GM18520 (cell line): Measurements from ENCODE around the gene MRM3.
"Not testable (repeated sequence)": the region's sequence is repeated elsewhere in the genome, so short reads cannot be mapped to it uniquely, and the experiment has no call there.

Source experiments
- ATAC-seq: cut with Tn5 transposase; IDR thresholded peaks from one replicate; pipeline ENCODE4 v1.9.1; 2021; ENCODE audit not compliant: unreplicated experiment

MRM3 gene

GRCh38 chr17:794876-795275 lies 12.7 kb downstream of the MRM3 start:
- ATAC-seq: no peak

GRCh38 chr17:795276-795675 lies 13.1 kb downstream of the MRM3 start:
- ATAC-seq: no peak

- ATAC-seq: no peak
These were observed 13.6 kb downstream of the MRM3 start for GRCh38 chr17:795721-796120.

- no peak for ATAC-seq
These were observed 14.5 kb downstream of the MRM3 start for GRCh38 chr17:796609-797008.

GRCh38 chr17:797236-797840 lies 15.2 kb downstream of the MRM3 start:
- no peak for ATAC-seq

DNA sequence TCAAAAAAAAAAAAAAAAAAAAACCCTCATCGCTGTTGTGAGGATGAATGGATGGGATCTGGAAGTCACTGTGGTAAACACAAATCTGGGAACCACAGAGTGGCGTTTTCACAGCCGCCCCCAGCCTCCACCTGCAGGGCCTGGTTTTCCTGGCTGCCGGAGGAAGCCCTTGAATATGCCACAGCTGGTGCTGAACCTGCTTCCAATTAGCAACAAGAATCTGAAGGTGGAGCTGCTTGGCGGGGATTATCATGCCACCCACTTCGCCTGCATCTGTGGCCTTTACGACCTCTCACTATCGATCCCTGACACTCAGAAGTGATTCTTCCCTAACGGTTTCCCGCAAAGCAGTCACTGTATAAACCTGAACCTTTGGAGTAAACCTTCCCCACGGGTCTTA lies 16.1 kb downstream of the MRM3 start:
- no peak for ATAC-seq

GRCh38 chr17:799261-799660 lies 17.1 kb downstream of the MRM3 start:
- ATAC-seq: no peak

DNA sequence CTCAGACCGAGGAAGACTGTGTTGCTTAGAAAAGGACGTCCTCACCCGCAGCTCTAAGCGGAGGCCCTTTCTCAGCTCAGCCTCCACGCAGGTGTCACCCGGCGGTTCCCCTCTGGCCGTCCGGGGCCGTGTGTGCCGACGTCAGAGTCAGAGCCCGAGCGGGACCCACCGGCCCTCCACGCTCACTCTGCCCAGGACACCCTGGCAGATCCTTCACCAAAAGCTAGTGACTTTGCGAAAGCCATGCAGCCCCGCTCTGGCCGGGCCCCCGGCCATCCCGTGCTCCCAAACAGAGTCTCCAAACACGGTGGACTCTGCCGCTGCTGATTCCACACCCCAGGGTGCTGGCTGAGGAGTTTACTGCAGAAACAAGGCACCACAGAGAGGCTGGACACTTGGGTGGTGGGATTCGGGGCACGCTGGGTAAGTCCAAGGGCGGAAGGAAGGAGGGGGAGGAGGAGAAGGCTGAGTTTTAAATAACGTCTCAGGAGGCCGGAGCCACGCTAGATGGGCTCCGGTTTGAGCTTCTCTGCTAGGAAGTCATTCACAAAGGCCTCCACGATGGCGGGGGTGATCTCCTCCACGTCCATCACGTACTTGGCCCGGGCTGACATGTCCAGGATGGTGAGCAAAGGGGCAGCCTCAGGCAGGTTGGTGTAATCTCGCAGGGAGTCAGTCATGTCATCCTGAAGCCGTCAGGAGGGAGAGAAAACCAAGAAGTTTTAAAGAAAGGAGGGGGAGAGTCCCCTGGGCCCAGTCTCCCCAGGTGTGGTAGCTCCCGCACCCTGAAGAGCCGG lies 18.5 kb downstream of the MRM3 start:
- no peak for ATAC-seq

DNA sequence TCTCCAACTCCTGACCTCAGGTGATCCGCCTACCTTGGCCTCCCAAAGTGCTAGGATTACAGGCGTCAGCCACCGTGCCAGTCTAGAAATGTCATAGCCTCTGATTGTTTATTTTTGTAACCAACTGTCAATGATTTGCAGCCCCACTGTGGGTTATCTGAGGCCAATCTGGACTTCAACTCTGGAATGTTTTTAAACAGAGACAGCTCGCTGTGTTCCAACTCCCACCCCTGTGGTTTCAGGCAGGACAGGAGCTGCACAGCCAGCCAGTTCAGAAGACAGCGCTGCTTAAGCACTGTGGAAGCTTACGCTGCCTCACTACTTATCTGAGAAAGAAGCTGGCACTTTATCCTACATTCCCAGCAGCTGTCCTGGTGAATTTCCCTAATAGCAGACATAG lies 19.5 kb downstream of the MRM3 start:
- ATAC-seq: no peak

- ATAC-seq: no peak
These were observed 20.3 kb downstream of the MRM3 start for GRCh38 chr17:802481-802880.

DNA sequence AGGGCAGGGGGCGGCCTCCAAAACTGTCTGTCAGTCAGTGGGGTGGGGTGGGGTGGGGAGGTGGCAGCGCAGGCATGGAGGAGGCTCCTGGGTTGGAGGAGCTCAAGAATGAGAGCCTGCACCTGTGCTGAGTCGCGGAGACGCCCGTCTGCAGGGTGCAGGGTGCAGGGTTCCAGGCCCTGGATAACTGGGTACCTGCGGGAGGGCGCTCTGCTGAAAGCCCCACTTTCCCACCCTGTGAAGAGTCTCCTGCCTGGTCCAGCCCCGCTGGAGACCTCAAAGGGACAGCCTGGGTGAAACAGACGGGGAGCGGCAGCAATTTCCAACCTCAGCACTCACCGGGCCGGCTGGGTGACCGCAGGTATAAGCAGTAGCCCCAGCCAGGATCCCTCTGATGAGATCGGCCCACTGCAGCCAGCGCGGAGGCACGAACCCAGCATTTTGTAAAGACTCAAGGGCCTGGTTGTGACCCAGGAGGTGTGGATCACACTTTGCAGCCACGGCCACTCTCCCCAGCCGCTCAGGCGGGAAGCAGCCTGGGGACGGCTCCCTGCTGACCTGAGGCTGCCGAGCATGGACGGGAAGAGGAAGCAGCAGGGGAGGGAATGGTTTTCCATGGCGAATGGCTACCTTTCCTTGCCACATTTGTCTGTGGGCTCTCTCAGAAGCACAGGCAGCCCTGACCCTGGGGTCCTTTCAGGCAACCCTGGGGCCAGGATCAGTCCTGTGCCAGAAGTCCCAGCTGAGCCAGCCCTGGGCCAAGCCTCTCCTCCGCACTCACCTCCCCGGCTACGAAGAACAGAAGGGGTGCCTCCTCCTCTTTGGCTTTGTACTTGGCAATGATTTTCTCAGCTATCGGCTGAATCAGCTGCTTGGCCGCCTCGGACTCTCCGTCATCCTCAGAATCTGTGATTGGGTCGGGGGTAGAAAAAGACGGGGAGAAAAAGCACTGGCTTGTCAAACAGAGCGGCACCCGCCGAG lies 21.0 kb downstream of the MRM3 start:
- no peak for ATAC-seq

DNA sequence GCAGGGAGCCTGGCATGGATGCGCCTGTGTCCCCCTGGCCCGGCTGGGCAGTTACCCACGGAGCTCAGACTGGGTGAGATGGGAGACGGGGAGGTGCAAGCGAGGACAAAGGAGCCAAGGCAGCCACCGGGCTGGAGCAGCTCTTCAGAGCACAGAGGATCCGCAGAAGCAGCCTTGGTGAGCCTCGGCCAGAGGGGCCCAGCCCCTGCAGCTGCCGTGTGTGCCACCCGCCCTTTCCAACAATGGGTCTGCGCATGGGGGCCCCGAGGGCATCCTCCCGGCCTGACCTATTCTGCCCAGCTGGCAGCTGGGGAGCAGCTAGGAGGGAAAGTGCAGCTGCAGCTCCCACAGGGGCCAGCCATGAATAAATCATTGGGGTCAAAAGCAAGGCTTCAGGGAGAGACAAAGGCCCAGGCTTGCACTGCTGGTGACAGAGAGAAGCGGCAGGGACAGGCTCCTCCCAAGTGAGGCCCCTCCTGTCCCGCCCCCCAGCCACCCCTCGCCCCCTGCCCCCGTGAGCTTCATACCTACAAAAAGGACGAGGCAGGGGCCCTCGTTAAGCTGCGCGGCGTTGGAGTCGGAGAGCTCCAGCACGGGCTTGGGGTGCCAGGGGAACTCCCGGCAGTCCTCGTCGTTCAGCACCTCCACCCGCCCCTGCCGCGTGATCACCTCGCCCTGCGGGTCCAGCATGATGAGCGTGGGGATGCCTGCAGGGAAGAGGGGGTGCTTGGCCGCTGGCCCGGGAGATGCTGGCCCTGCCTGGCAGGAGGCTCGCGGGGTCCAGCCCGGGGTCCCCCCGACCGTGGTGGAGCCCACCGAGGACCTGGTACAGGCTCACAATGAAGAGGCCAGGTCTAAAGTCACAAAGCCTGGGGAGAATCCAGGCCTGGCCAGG lies 22.6 kb downstream of the MRM3 start:
- no peak for ATAC-seq

GRCh38 chr17:805886-806285 lies 23.7 kb downstream of the MRM3 start:
- not testable (repeated sequence) for ATAC-seq

DNA sequence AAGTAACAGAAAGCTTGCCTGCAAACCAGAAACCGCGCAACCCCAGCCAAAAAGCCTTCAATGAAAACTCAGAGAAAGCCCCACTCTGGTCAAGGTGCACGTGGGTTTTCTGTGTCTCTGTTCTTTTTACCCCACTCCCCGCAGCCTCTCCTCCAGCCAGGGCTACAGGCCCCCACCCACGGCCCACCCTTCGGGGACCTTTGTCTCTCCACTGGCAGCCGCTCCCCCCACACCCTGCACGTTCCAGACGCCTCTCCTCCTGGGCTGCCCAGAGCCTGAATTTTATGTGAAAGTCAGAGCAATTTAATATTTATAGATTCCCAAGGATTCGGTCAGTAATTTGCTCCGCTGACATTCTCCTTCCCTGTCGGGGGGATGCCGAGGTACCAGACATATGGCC lies 24.2 kb downstream of the MRM3 start:
- ATAC-seq: no peak

DNA sequence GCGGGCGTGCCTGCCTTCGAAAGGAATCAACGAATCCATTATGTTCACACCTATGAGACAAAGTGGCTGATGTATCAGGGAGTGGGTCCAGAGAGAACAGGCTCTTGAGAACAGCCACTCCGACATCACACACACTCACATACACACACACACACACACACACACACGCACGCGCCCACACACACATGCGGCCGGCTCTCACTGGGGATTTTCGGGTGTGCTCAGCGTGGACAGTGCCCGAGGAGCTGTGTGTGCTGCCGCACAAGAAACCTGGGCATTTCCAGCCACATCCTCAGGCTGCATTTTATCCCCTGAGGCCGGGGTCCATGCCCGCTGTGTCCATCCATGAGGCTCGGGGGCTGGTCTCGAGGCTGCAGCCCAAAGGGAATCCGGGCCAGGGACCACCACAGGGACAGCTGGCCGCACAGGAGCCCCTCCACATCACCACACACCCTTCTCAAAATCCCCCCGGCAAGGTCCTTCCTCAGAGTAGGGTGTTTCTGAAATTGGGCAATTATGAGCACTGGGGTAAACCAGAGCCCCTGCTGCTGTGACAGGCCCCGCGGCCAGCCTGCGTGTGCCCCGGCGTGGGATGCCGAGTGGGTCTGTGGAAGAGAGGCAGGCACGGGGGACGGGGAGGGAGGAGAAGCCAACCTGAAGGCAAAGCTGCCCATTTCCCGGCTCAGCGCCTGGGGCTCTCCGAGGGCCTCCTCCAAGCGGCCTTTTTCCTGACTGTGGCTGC lies 24.8 kb downstream of the MRM3 start:
- ATAC-seq: no peak

DNA sequence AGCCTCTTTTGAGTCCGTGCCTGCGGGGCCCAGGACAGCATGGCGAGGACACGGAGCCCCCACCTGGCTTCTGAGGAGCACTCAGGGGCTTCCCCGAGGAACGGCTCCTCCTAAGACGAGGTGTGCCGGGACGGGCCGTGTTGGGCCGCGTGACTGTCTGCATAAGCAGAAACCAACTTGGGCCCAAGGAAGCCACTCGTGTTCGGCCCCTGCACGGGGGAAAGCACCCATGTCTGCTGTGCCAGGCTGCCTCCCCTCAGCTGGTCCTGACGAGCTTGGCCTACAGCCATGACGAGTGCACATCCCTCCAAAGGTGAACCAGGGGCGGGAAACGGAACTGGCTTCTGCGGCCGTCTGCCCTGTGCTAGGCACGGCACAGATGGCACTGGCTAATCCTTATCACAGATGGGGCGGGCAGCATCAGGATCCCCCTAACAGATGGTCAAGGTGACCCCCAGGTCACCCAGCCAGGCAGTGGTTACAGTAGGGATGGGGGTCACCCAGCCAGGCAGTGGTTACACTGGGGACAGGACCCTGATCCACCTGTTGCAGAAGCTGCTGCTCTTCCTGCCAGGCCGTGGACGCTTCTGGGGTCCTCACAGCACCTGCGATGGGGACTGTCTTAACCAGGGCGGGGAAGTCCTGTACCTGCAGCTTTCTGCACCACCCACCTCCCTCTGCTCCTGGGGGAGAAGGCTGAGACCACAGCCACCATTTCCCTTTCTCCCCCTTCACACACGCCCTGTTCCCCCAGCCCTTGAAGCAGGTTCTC lies 25.6 kb downstream of the MRM3 start:
- no peak for ATAC-seq

- no peak for ATAC-seq
These were observed 29.1 kb downstream of the MRM3 start for GRCh38 chr17:811051-811784.

DNA sequence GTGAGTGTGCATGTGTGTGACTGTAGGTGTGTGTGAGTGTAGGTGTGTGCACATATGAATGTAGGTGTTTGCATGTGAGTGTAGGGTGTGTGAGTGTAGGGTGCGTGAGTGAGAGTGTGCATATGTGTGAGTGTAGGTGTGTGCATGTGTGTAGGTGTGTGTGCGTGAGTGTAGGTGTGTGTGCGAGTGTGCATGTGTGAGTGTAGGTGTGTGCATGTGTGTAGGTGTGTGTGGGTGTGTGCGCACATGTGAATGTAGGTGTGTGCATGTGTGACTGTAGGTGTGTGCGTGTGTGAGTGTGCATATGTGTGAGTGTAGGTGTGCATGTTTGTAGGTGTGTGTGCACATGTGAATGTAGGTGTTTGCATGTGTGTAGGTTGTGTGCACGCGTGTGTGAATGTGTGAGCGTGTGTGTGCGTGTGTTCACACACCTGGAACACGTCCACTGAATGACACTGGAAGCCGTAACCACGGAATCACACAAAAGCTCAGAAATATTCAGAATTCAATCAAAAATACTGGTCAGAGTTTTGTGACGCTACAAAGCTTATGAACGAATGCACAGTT lies 30.6 kb downstream of the MRM3 start:
- no peak for ATAC-seq
